Peyer's patch (tissue), 4 donors: ENCODE results near the gene CIB4.

Experiments
- POLR2A ChIP-seq, 2 donors: fragments of 450-650 bp; IDR thresholded peaks; one replicate each; pipeline ENCODE4 v1.5.1; 2017; ENCODE audit warnings: antibody characterized with exemption in 2 of 2, mild to moderate bottlenecking in 2 of 2, moderate library complexity in 2 of 2
- TF ChIP-seq, protein P1 (sequence below), 6 experiments: fragments of 450-650 bp in 4 of 6; fragments of 200-600 bp in 2 of 6; sonication (generic) in 1 of 6; IDR thresholded peaks; one replicate each; pipeline ENCODE4 v1.5.1; 2017 to 2019; ENCODE audit warnings: antibody characterized with exemption in 6 of 6, mild to moderate bottlenecking in 3 of 6, moderate library complexity in 1 of 6

DNA sequence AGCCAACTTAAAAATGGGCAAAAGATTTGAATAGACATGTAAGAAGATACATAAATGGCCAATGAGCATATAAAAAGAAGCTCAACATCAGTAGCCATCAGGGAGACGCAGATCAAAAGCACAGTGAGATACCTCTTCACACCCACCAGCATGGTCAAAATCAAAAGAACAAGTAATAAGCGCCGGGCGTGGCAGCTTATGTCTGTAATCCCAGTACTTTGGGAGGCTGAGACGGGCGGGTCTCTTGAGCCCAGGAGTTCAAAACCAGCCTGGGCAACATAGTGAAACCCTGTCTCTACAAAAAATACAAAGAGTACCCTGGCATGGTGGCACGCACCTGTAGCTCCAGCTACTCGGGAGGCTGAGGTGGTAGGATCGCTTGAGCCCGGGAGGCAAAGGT is 4.6 kb upstream of the CIB4 start:
- TF ChIP-seq, protein P1, sequence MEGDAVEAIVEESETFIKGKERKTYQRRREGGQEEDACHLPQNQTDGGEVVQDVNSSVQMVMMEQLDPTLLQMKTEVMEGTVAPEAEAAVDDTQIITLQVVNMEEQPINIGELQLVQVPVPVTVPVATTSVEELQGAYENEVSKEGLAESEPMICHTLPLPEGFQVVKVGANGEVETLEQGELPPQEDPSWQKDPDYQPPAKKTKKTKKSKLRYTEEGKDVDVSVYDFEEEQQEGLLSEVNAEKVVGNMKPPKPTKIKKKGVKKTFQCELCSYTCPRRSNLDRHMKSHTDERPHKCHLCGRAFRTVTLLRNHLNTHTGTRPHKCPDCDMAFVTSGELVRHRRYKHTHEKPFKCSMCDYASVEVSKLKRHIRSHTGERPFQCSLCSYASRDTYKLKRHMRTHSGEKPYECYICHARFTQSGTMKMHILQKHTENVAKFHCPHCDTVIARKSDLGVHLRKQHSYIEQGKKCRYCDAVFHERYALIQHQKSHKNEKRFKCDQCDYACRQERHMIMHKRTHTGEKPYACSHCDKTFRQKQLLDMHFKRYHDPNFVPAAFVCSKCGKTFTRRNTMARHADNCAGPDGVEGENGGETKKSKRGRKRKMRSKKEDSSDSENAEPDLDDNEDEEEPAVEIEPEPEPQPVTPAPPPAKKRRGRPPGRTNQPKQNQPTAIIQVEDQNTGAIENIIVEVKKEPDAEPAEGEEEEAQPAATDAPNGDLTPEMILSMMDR (IDR thresholded peaks at IDR 0.05), result no peak
- TF ChIP-seq POLR2A (IDR thresholded peaks at IDR 0.05), result no peak
